ENCODE measurements around the gene TRIM62.

The TRIM62 gene

DNA sequence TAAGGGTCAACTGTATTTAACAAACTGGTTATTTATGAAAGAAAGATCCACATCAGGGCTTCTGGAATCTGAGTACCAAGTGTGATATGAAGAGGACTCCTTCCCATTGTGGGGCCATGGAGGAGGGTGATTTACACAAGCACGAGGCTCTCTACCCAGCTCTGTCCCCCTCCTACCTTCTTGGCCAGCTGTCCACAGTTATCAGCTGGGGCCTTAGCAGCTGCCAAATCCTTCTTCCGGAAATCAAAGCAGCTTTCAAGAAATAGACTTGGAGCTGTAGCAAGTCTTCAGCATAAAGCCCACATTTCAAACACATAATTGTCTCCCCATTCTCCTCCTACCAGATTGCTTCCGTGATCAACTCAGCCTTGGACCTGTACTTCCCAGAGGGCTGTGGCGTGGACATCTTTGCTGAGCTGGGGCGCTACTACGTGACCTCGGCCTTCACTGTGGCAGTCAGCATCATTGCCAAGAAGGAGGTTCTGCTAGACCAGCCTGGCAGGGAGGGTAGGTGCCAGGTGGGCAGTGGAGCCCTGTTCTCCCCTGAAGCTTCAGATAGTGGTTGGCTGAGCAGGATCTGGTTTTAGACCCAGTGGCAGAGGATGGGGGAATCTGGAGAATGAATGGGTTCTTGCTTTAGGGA, 85.4 kb downstream of the TRIM62 start:
- peaks cover 17% of the 10 kb centered on the region for H3K79me1 ChIP-seq (replicated peaks; ENCODE audit: low read length, poor library complexity, severe bottlenecking)
- H4K8ac ChIP-seq (ENCODE audit: low read length), result no peak overlapping the region
- peak overlapping the region; percentile 26 to 28 for H3K18ac ChIP-seq (ENCODE audit: low read depth in 1 of 2, low read length in 2 of 2)
- H3K14ac ChIP-seq (ENCODE audit: low read length in 2 of 2), result peak overlapping the region in 1 of 2 experiments; percentile 68
- H2BK15ac ChIP-seq (ENCODE audit: low read depth, poor library complexity, severe bottlenecking), result peak overlapping the region; percentile 80
- H3K4ac ChIP-seq (ENCODE audit: low read depth in 1 of 2, low read length in 2 of 2), result peak overlapping the region; percentile 17 to 57
- no peaks in the 10 kb centered on the region for H3K9me3 ChIP-seq (ENCODE audit: control insufficient read depth, low read length)
- no peak overlapping the region for H2AFZ ChIP-seq (ENCODE audit: low read depth, low read length)
- H3K27ac ChIP-seq (ENCODE audit: low read length, poor library complexity, severe bottlenecking), result no peak overlapping the region
- peak overlapping the region; percentile 77 for H4K91ac ChIP-seq (ENCODE audit: low read length)
- peaks cover 21 to 26% of the 10 kb centered on the region in 2 experiments for H3K36me3 ChIP-seq (ENCODE audit: control insufficient read depth in 1 of 2, insufficient read depth in 2 of 2, low read depth in 1 of 2, low read length in 2 of 2)
- H3K4me2 ChIP-seq (ENCODE audit: low read length, poor library complexity, severe bottlenecking), result no peak overlapping the region
- H2BK120ac ChIP-seq (ENCODE audit: low read depth, low read length), result peak overlapping the region; percentile 74
- H2AK5ac ChIP-seq (ENCODE audit: low read length, severe bottlenecking), result peak overlapping the region; percentile 88
- H2BK5ac ChIP-seq (ENCODE audit: low read depth, low read length, poor library complexity, severe bottlenecking), result peak overlapping the region; percentile 37
- WGBS, result 96% methylated on average over 7 of the region's 7 CpGs
- no peaks in the 10 kb centered on the region for H3K27me3 ChIP-seq (ENCODE audit: control insufficient read depth in 1 of 2, insufficient read depth in 1 of 2, low read length in 2 of 2)
- H3K9ac ChIP-seq (ENCODE audit: low read length), result peak overlapping the region; percentile 10
- peaks cover 44% of the 10 kb centered on the region for H3K4me1 ChIP-seq (ENCODE audit: control insufficient read depth, insufficient read depth, low read depth, low read length)
- no peak overlapping the region for H3K4me3 ChIP-seq (ENCODE audit: insufficient read depth in 1 of 2, low read depth in 1 of 2, low read length in 2 of 2)
- no peak for DNase-seq
- H2BK12ac ChIP-seq (ENCODE audit: low read length in 2 of 2), result peak overlapping the region; percentile 29 to 91
- no peak overlapping the region for H3K23ac ChIP-seq (ENCODE audit: low read length in 2 of 2)
